ENCODE results near the gene KRTAP2-1.

DNA sequence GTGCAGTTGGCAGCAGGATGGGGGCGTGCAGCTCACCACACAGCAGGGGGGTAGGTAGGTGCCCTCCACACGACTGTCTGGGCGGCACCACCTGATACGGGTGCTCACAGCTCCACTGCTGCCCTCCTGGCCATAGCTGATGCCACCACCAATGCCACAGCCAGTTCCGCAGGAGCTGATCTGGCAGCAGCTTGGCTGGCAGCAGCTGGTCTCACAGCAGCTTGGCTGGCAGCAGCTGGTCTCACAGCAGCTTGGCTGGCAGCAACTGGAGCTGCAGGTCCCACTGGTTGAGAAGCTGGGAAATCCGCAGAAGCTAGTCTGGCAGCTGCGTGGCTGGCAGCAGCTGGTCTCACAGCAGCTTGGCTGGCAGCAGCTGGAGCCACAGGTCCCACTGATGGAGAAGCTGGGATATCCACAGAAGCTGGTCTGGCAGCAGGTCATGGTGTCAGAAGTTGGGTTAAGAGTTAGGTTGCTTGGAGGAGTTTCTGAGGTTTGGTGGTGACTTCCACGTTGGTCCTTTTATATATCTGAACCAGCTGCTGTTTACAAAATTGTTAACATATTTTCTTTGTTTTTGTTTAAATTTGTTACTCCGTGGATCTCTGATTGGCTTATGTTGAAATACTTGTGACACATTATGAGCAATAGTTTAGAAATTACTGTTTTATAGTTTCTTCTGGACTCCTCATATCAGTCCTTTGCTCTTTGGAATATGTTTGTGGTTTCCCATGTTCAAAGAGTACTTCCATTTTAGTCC, 20.2 kb downstream of the KRTAP2-1 start, which contains the start of gene KRTAP1-5:
- TF ChIP-seq EP300 (IDR thresholded peaks at IDR 0.05) (no peak), POLR2A (IDR thresholded peaks at IDR 0.05) (no peak), POLR2AphosphoS5 (IDR thresholded peaks at IDR 0.05) (no peak)
- TF ChIP-seq, protein P1, sequence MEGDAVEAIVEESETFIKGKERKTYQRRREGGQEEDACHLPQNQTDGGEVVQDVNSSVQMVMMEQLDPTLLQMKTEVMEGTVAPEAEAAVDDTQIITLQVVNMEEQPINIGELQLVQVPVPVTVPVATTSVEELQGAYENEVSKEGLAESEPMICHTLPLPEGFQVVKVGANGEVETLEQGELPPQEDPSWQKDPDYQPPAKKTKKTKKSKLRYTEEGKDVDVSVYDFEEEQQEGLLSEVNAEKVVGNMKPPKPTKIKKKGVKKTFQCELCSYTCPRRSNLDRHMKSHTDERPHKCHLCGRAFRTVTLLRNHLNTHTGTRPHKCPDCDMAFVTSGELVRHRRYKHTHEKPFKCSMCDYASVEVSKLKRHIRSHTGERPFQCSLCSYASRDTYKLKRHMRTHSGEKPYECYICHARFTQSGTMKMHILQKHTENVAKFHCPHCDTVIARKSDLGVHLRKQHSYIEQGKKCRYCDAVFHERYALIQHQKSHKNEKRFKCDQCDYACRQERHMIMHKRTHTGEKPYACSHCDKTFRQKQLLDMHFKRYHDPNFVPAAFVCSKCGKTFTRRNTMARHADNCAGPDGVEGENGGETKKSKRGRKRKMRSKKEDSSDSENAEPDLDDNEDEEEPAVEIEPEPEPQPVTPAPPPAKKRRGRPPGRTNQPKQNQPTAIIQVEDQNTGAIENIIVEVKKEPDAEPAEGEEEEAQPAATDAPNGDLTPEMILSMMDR (IDR thresholded peaks at IDR 0.05) = no peak
